Activated CD4-positive, alpha-beta T cell treated with anti-CD3 and anti-CD28 coated beads for 36 hours (primary cell): ENCODE data around the gene THTPA. TPM values are rescaled to one million over a fixed set of nuclear protein-coding genes. Genes with fewer than 3 reads are reported as not detected.

Experiments used
- ATAC-seq: fragments of 200-7000 bp; cut with Tn5 transposase; one replicate; pipeline ENCODE4 v1.10.0; 2021; ENCODE audit warnings: mild to moderate bottlenecking, moderate library complexity
- CTCF ChIA-PET: fragments of 350-600 bp; sonication (Branson Sonifier 250); formaldehyde crosslinking; loops from one replicate; lab custom pipeline; 2021; ENCODE audit warnings: antibody characterized with exemption; lab: Charles Lee
- POLR2A ChIA-PET: fragments of 350-600 bp; sonication (Branson Sonifier 250); formaldehyde crosslinking; loops from one replicate; lab custom pipeline; 2021; ENCODE audit warnings: antibody characterized with exemption, inconsistent platforms; lab: Charles Lee
- DNase-seq: peaks from one replicate; pipeline ENCODE4 v3.0.0-alpha.2; 2020
- H3K27ac Mint-ChIP-seq: one replicate; pipeline ENCODE4 v1.8.0; 2021; ENCODE audit warnings: mixed read lengths
- H3K27me3 Mint-ChIP-seq: one replicate; pipeline ENCODE4 v1.8.0; 2021; ENCODE audit warnings: mixed read lengths
- H3K36me3 Mint-ChIP-seq: one replicate; pipeline ENCODE4 v1.8.0; 2021; ENCODE audit warnings: low read depth, mixed read lengths
- H3K4me1 Mint-ChIP-seq: one replicate; pipeline ENCODE4 v1.8.0; 2021; ENCODE audit warnings: mixed read lengths
- H3K4me3 Mint-ChIP-seq: one replicate; pipeline ENCODE4 v1.8.0; 2021; ENCODE audit warnings: mild to moderate bottlenecking, moderate library complexity, mixed read lengths
- H3K9me3 Mint-ChIP-seq: one replicate; pipeline ENCODE4 v1.8.0; 2021; ENCODE audit warnings: low read depth, mixed read lengths
- intact Hi-C, 2 experiments: fragments of 100-400 bp; cut with DNase I in 1 of 2; cut with micrococcal nuclease in 1 of 2; formaldehyde crosslinking; loops; one replicate each; pipeline versions ENCODE4 v1.14.2 to v1.15.1; 2022 to 2024; cut with DNase I, micrococcal nuclease
- total RNA-seq, 2 experiments: library from RNA; stranded (reverse); gene quantifications; one replicate each; pipeline ENCODE4 v1.2.3, GENCODE V29; 2021

Gene THTPA
- total RNA-seq, 2 experiments from 2014 or later = 8.3 to 8.5 TPM

DNA sequence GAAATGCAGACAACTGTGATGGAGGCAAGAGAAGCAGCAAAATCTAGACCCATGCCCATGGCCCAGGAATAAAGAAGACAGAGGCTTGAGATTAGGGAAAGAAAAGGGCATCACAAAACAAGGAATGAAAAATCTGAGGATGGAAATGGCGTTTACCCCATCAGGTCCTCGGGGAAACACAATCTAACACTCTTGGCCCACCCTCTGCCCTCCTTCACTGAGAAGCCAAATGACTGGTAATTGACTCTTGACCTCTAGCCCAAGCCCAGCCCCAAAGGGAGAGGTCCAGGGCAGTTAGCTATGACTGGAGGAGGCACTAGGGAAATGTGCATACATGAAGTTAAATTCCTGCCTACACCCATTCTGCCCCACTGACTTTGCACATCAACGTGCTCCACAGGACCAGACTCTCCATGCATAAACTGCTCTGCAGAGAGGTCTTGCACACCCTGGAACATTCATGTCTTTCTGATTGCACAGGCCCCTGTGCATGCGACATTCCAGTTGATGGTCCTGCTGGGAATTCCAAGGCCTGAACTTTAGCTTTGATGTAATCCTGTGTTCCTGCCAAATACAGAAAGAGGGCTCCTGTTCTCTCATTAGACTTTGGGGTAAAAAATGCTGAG, 10.2 kb upstream of the THTPA start:
- DNase-seq = no peak
- no peak for ATAC-seq
- H3K36me3 Mint-ChIP-seq = no peaks in the 10 kb centered on the region
- ChIA-PET CTCF (interaction anchor here (0.6 kb wide), 1 partner anchor 196 kb away, joined by 3 read pairs; no protein-coding TSS in a partner anchor), POLR2A (no interaction called here)
- no peaks in the 10 kb centered on the region for H3K9me3 Mint-ChIP-seq
- no peaks in the 10 kb centered on the region for H3K27me3 Mint-ChIP-seq
- H3K4me1 Mint-ChIP-seq = no peaks in the 10 kb centered on the region
- no peak overlapping the region for H3K27ac Mint-ChIP-seq
- no peak overlapping the region for H3K4me3 Mint-ChIP-seq
- intact Hi-C loops = no loop called here

- H3K36me3 Mint-ChIP-seq = no peaks in the 10 kb centered on the region
- no peaks in the 10 kb centered on the region for H3K4me1 Mint-ChIP-seq
- no peak overlapping the region for H3K27ac Mint-ChIP-seq
- ChIA-PET POLR2A (no interaction called here), CTCF (no interaction called here)
- no peak for ATAC-seq
- no peaks in the 10 kb centered on the region for H3K9me3 Mint-ChIP-seq
- H3K27me3 Mint-ChIP-seq = no peaks in the 10 kb centered on the region
- intact Hi-C loops = no loop called here
- no peak for DNase-seq
- no peak overlapping the region for H3K4me3 Mint-ChIP-seq
These were observed 9.5 kb upstream of the THTPA start for GRCh38 chr14:23546450-23547035.

GRCh38 chr14:23547924-23548323, 8.1 kb upstream of the THTPA start:
- intact Hi-C loops = no loop called here
- DNase-seq (no peak), ATAC-seq (no peak)
- POLR2A ChIA-PET = no interaction called here
- H3K4me3 Mint-ChIP-seq = no peak overlapping the region
- no peaks in the 10 kb centered on the region for H3K36me3 Mint-ChIP-seq
- CTCF ChIA-PET = interaction anchor here (1.0 to 3.1 kb wide), 2 partner anchors 11 to 72 kb away, joined by 4 to 18 read pairs; no protein-coding TSS in a partner anchor
- H3K4me1 Mint-ChIP-seq = peaks cover 4% of the 10 kb centered on the region
- H3K9me3 Mint-ChIP-seq = no peaks in the 10 kb centered on the region
- no peaks in the 10 kb centered on the region for H3K27me3 Mint-ChIP-seq
- no peak overlapping the region for H3K27ac Mint-ChIP-seq

DNA sequence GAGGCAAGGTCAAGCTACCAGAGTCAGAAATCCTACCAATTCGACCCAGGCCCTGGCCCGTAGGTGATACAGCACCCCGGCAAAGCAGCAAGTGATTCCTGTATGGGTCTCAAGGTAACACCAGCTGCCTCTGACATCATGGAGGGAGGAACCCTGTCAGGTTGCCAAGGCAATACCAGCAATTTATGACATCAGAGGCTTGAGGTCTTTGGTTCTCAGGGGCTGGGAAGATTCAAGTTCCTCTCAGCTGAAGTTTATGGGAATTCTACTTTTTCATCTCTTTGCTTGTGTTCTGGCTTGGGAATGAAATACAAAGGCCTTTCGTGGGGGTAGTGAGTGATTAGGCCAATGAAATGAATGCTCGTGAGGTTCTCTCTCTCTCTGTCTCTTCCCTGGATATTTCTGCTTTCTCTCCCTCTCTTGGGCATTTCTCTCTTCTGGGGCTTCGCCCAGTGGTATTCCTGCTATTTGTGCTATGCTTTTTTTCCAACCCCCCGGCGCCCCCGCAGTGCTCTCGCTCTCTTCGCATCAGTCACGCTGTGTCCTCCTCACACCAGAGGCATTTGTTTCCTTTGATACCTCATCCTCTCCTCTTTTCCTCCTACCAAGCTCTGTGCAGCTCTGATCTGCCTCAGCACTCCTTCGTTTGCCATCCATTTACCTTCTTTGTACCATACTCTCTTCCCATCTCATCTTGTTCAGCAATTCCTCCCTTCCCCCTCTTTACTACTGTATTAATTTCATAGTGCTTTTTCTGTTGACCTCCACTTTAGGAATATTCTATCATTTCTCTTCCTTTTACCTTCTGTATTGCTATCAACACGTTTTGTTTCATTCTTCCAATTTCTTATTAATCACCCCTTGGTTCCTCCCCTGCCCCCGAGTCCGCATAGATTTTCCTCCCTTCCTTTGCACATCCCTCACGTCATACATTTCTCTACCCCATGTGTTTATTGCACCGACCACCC, 7.4 kb upstream of the THTPA start:
- no peak overlapping the region for H3K4me3 Mint-ChIP-seq
- H3K27ac Mint-ChIP-seq = no peak overlapping the region
- DNase-seq = no peak
- intact Hi-C loops = no loop called here
- no peaks in the 10 kb centered on the region for H3K27me3 Mint-ChIP-seq
- ATAC-seq = no peak
- H3K9me3 Mint-ChIP-seq = no peaks in the 10 kb centered on the region
- POLR2A ChIA-PET = no interaction called here
- peaks cover 5% of the 10 kb centered on the region for H3K4me1 Mint-ChIP-seq
- CTCF ChIA-PET = interaction anchor here (0.6 to 3.1 kb wide), 8 partner anchors 8 to 454 kb away, joined by 3 to 18 read pairs (median 4); partner anchors contain the start of genes ACIN1 and C14orf119
- no peaks in the 10 kb centered on the region for H3K36me3 Mint-ChIP-seq

DNA sequence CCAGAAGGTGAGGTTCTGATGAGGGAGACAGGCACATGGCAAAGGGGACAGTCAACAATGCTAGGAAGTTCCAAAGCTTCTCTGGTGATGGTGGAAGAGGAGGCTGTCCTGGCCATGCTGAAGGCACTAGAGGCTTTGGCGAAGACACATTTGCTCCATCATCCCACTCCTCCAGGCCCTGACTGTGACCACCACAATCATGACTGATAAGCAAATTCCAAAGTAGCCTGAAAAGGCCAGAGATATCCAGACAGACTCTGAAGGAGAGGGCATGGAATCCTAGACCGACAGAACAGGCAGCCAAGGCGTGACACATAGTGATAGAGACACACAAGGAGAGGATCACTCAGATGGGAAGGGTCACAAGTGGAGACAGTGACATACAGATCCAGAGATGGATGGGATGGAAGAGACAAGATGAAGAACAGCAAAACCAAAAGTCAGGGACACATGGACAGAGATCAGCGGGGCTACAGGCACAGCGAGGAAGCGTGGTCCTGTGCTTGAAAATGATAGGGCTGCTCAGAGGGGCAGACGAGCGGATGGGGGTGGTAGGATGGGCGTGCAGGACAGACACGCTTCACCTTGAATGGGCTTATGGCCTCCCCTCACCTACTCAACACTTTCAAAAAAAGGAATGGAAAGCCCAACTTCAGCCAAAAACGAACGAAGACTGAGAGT, 5.8 kb upstream of the THTPA start:
- Mint-ChIP-seq H3K4me3 (no peak overlapping the region), H3K27ac (no peak overlapping the region), H3K36me3 (no peaks in the 10 kb centered on the region), H3K27me3 (no peaks in the 10 kb centered on the region), H3K9me3 (no peaks in the 10 kb centered on the region), H3K4me1 (peaks cover 6% of the 10 kb centered on the region)
- POLR2A ChIA-PET = no interaction called here
- intact Hi-C loops = loop anchor here in 1 of 2 experiments (10.0 kb wide), 1 partner anchor 725 kb away; the partner anchor contains the start of gene RABGGTA
- ATAC-seq (no peak), DNase-seq (no peak)
- CTCF ChIA-PET = interaction anchor here (0.7 to 3.1 kb wide), 5 partner anchors 9 to 172 kb away, joined by 3 to 18 read pairs (median 3); no protein-coding TSS in a partner anchor

DNA sequence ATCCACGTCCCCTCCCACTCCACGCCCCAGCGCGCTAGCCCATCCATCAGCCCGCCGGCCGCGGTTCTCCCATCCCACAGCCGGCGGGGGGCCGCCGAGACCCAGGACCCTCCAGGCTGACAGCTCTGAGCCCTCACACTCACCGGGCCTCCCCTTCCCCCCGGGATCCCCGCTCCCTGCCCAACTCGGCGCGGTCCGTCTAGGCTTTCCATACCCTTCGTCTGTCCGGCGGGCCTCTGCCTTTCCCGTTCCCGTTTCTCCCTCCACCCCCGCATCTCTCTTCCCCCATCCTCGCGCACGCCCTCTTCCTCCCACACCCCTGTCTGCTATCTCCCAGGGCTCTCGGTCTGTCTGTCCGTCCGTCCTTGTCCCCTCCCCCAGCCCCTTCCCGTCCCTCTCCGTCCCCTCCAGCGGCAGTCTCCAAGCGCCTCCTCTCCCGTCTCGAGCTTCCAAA, 5.2 kb upstream of the THTPA start:
- Mint-ChIP-seq H3K4me3 (no peak overlapping the region), H3K27ac (no peak overlapping the region), H3K4me1 (peaks cover 8% of the 10 kb centered on the region), H3K9me3 (no peaks in the 10 kb centered on the region), H3K36me3 (no peaks in the 10 kb centered on the region), H3K27me3 (no peaks in the 10 kb centered on the region)
- intact Hi-C loops = loop anchor here (1.0 to 10.0 kb wide), 6 partner anchors 16 to 724 kb away; partner anchors contain the start of genes NGDN (in 2 of the 2), AP1G2 (in 1 of the 2), HOMEZ (in 1 of the 2) and PABPN1 (in 1 of the 2)
- CTCF ChIA-PET = interaction anchor here (1.4 to 1.5 kb wide), 2 partner anchors 9 to 82 kb away, joined by 3 to 7 read pairs; partner anchors contain the start of gene NGDN
- ATAC-seq = no peak
- POLR2A ChIA-PET = no interaction called here
- DNase-seq = peak; percentile 22

- Mint-ChIP-seq H3K9me3 (no peaks in the 10 kb centered on the region), H3K4me1 (peaks cover 8% of the 10 kb centered on the region), H3K4me3 (no peak within 1 kb of the TSS), H3K36me3 (no peaks in the 10 kb centered on the region), H3K27me3 (no peaks in the 10 kb centered on the region), H3K27ac (peak within 1 kb of the TSS; percentile 72)
- ATAC-seq (peak; percentile 67), DNase-seq (peak; percentile 89)
- CTCF ChIA-PET = interaction anchor here (0.5 to 1.5 kb wide), 9 partner anchors 9 to 838 kb away, joined by 3 to 7 read pairs (median 3); partner anchors contain the start of gene NGDN
- intact Hi-C loops = loop anchor here (1.0 to 10.0 kb wide), 6 partner anchors 16 to 723 kb away; partner anchors contain the start of genes NGDN (in 2 of the 2), AP1G2 (in 1 of the 2), HOMEZ (in 1 of the 2) and PABPN1 (in 1 of the 2)
- POLR2A ChIA-PET = no interaction called here
These were observed 4.6 kb upstream of the THTPA start, which contains the start of gene ZFHX2 for GRCh38 chr14:23551266-23552028. TSS of gene ZFHX2 (minus strand) at chr14:23551765. CDS start at chr14:23535325, 16,440 bp downstream.

GRCh38 chr14:23555533-23555881, 564 bp upstream of the THTPA start:
- DNase-seq (no peak), ATAC-seq (no peak)
- POLR2A ChIA-PET = interaction anchor here (0.5 to 0.9 kb wide), 6 partner anchors 11 to 484 kb away, joined by 3 to 4 read pairs (median 4); no protein-coding TSS in a partner anchor
- H3K36me3 Mint-ChIP-seq = peaks cover 19% of the 10 kb centered on the region
- H3K9me3 Mint-ChIP-seq = no peaks in the 10 kb centered on the region
- H3K27ac Mint-ChIP-seq = peak overlapping the region; percentile 93
- intact Hi-C loops = loop anchor here (5.0 to 10.0 kb wide), 4 partner anchors 233 to 887 kb away; partner anchors contain the start of genes ACIN1 (in 1 of the 2), C14orf119 (in 1 of the 2), PABPN1 (in 1 of the 2) and RABGGTA (in 1 of the 2)
- CTCF ChIA-PET = interaction anchor here (0.7 to 8.9 kb wide), 5 partner anchors 12 to 575 kb away, joined by 3 to 150 read pairs (median 4); partner anchors contain the start of genes AP1G2 and FITM1
- H3K4me3 Mint-ChIP-seq = peak overlapping the region; percentile 95
- no peaks in the 10 kb centered on the region for H3K27me3 Mint-ChIP-seq
- peaks cover 36% of the 10 kb centered on the region for H3K4me1 Mint-ChIP-seq

DNA sequence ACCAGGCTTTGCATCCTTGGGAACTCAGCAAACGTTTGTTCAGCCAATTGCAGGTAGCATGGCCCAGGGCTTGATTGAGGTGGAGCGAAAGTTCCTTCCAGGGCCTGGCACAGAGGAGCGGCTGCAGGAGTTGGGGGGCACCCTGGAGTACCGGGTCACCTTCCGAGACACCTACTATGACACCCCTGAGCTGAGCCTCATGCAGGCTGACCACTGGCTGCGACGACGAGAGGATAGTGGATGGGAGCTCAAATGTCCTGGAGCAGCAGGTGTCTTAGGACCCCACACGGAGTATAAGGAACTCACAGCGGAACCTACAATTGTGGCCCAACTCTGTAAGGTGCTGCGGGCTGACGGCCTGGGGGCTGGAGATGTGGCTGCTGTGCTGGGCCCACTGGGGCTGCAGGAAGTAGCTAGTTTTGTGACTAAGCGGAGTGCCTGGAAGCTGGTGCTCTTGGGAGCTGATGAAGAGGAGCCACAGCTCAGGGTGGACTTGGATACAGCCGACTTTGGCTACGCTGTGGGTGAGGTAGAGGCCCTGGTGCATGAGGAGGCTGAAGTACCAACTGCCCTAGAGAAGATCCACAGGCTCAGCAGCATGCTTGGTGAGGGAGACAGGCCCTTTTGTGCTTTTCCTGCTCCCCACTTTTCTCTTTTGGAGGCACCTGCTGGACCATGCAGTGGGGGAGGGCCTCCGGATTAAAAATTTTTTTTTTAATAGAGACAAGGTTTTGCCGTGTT, 799 bp downstream of the THTPA start:
- ATAC-seq = no peak
- intact Hi-C loops = loop anchor here (1.0 to 10.0 kb wide), 8 partner anchors 10 to 885 kb away; partner anchors contain the start of genes NGDN (in 2 of the 2), PABPN1 (in 2 of the 2), ACIN1 (in 1 of the 2) and AP1G2 (in 1 of the 2)
- ChIA-PET POLR2A (interaction anchor here (0.5 kb wide), 1 partner anchor 205 kb away, joined by 3 read pairs; no protein-coding TSS in a partner anchor), CTCF (interaction anchor here (0.5 to 8.9 kb wide), 8 partner anchors 11 to 557 kb away, joined by 3 to 150 read pairs (median 4); partner anchors contain the start of gene AP1G2)
- peaks cover 34% of the 10 kb centered on the region for H3K4me1 Mint-ChIP-seq
- no peaks in the 10 kb centered on the region for H3K9me3 Mint-ChIP-seq
- peak; percentile 30 for DNase-seq
- peaks cover 29% of the 10 kb centered on the region for H3K36me3 Mint-ChIP-seq
- peak overlapping the region; percentile 95 for H3K4me3 Mint-ChIP-seq
- peak overlapping the region; percentile 93 for H3K27ac Mint-ChIP-seq
- H3K27me3 Mint-ChIP-seq = no peaks in the 10 kb centered on the region
